ENCODE data around the gene RESF1. TPM values are rescaled to one million over a fixed set of nuclear protein-coding genes. Genes with fewer than 3 reads are reported as not detected.

The RESF1 gene
- total and polyA plus RNA-seq, 2 donors (not counting 3 experiments of a cell fraction or from before 2014, with no cell fraction given): 40.3 to 70.0 TPM

GRCh38 chr12:31929027-31929526 lies 30.1 kb upstream of the RESF1 start:
- TF ChIP-seq GATA2 (IDR thresholded peaks at IDR 0.05; ENCODE audit: insufficient read depth, insufficient read length, low read depth, low read length): no peak
- TF ChIP-seq POLR2AphosphoS5 (IDR thresholded peaks at IDR 0.05; ENCODE audit: insufficient read depth, low read depth, low read length): no peak
- TF ChIP-seq POLR2A (IDR thresholded peaks at IDR 0.05; ENCODE audit: low read depth, low read length): no peak
- no peak for TF ChIP-seq CTCF (IDR thresholded peaks at IDR 0.05; ENCODE audit: extremely low read depth in 1 of 2, insufficient read depth in 1 of 2, low read depth in 1 of 2, low read length in 2 of 2)
- TF ChIP-seq JUN (IDR thresholded peaks at IDR 0.05; ENCODE audit: borderline replicate concordance, insufficient read depth, insufficient read length, low read depth): no peak
- TF ChIP-seq FOS (IDR thresholded peaks at IDR 0.05; ENCODE audit: borderline replicate concordance, insufficient read depth, low read length): no peak
- no peak for TF ChIP-seq MAX (IDR thresholded peaks at IDR 0.05; ENCODE audit: insufficient read depth, insufficient read length)
- no peak for TF ChIP-seq MYC (IDR thresholded peaks at IDR 0.05; ENCODE audit: low read depth, low read length)
- TF ChIP-seq EZH2 (IDR thresholded peaks at IDR 0.05; ENCODE audit: borderline replicate concordance, low read depth, low read length, severe bottlenecking): no peak
- no peak overlapping the region for H3K4me3 ChIP-seq (replicated peaks in 1 of 3; ENCODE audit: insufficient read depth in 1 of 3, low read depth in 1 of 3, low read length in 3 of 3)
- dilution Hi-C loops (cut with MboI; ENCODE audit: extremely low pct_ligation_motif_present, low sequenced_read_pairs) (no loop called here), intact Hi-C loops (cut with micrococcal nuclease) (no loop called here)
- H3K9ac ChIP-seq (replicated peaks; ENCODE audit: extremely low read depth, insufficient read depth, low read length): no peak overlapping the region
- ChIA-PET CTCF (interaction anchor here (0.6 kb wide), 1 partner anchor 314 kb away, joined by 3 read pairs; no protein-coding TSS in a partner anchor), POLR2A (no interaction called here)
- H3K9me3 ChIP-seq (replicated peaks; ENCODE audit: control insufficient read depth, insufficient read depth, low read length): no peaks in the 10 kb centered on the region
- H3K27ac ChIP-seq (ENCODE audit: insufficient read depth, low read depth, low read length): no peak overlapping the region
- FAIRE-seq (no peak), DNase-seq (ENCODE audit: low read depth, low spot score) (no peak)
- H3K27me3 ChIP-seq (ENCODE audit: control insufficient read depth in 2 of 2, insufficient read depth in 2 of 2, low read length in 2 of 2): no peaks in the 10 kb centered on the region
- no peaks in the 10 kb centered on the region for H4K20me1 ChIP-seq (replicated peaks; ENCODE audit: control insufficient read depth, extremely low read depth, insufficient read depth, low read length)
- H3K9me1 ChIP-seq (replicated peaks; ENCODE audit: control insufficient read depth, extremely low read depth, insufficient read depth, low read length): no peaks in the 10 kb centered on the region
- no TSS peak for BruUV-seq (replicated peaks)
- no peaks in the 10 kb centered on the region for H3K36me3 ChIP-seq (ENCODE audit: control insufficient read depth in 2 of 2, extremely low read depth in 1 of 2, insufficient read depth in 2 of 2, low read length in 2 of 2)
- no peaks in the 10 kb centered on the region for H3K4me1 ChIP-seq (ENCODE audit: control insufficient read depth, extremely low read depth, insufficient read depth, low read length)
- no peak overlapping the region for H2AFZ ChIP-seq (ENCODE audit: low read depth, low read length)
- no peak overlapping the region for H3K4me2 ChIP-seq (ENCODE audit: insufficient read depth, low read length)
- no peaks in the 10 kb centered on the region for H3K79me2 ChIP-seq (ENCODE audit: control insufficient read depth, insufficient read depth, low read length)
